ENCODE data around the gene ACER3.

DNA sequence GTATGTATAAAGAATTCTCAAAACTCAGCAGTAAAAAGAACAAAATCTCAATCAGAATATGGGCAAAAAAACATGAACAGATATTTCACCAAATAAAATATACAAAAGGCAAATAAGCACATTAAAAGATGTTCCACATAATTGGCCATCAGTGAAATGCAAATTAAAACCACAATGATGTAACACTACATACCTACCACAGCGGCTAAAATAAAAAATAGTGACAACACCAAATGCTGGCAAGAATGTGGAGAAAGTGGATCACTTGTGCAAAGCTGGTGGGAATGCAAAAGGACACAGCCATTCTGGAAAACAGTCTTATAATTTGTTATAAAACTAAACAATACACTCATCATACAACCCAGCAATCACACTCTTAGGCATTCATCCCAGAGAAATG lies 38.3 kb upstream of the ACER3 start:
- TF ChIP-seq, protein P1, sequence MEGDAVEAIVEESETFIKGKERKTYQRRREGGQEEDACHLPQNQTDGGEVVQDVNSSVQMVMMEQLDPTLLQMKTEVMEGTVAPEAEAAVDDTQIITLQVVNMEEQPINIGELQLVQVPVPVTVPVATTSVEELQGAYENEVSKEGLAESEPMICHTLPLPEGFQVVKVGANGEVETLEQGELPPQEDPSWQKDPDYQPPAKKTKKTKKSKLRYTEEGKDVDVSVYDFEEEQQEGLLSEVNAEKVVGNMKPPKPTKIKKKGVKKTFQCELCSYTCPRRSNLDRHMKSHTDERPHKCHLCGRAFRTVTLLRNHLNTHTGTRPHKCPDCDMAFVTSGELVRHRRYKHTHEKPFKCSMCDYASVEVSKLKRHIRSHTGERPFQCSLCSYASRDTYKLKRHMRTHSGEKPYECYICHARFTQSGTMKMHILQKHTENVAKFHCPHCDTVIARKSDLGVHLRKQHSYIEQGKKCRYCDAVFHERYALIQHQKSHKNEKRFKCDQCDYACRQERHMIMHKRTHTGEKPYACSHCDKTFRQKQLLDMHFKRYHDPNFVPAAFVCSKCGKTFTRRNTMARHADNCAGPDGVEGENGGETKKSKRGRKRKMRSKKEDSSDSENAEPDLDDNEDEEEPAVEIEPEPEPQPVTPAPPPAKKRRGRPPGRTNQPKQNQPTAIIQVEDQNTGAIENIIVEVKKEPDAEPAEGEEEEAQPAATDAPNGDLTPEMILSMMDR (IDR thresholded peaks at IDR 0.05), result no peak
- TF ChIP-seq EZH2 (IDR thresholded peaks at IDR 0.05; ENCODE audit: borderline replicate concordance, insufficient read depth, low read depth, low read length, poor library complexity, severe bottlenecking), result no peak
